GM12878 (cell line): ENCODE measurements around the gene SEPTIN6. TPM values are rescaled to one million over a fixed set of nuclear protein-coding genes. Genes with fewer than 3 reads are reported as not detected.

Source experiments
- ATAC-seq: fragments of 200-7000 bp; cut with Tn5 transposase; 3 replicates; pipeline ENCODE4 v1.9.1; 2020; ENCODE audit warnings: mild to moderate bottlenecking, moderate library complexity
- BruUV-seq: library from RNA; stranded (reverse); fragments of 400-500 nt; replicated peaks from 2 replicates; lab custom pipeline; 2021; lab: Mats Ljungman, UMichigan
- CTCF ChIA-PET: fragments of 300-600 bp; sonication (Branson Sonifier 250); formaldehyde crosslinking; extraction: SDS; loops from one replicate; lab custom pipeline; 2021; ENCODE audit warnings: inconsistent platforms; lab: Yijun Ruan, JAX
- POLR2A ChIA-PET: fragments of 350-600 bp; formaldehyde crosslinking; extraction: SDS; loops from one replicate; lab custom pipeline; 2021; ENCODE audit warnings: inconsistent platforms; lab: Charles Lee
- RAD21 ChIA-PET: fragments of 300-600 bp; sonication (Branson Sonifier 250); formaldehyde crosslinking; loops from one replicate; lab custom pipeline; 2023; ENCODE audit warnings: antibody characterized with exemption; ENCODE audit not compliant: unreplicated experiment; lab: Charles Lee
- SMC1A ChIA-PET: fragments of 300-600 bp; sonication (Branson Sonifier 250); formaldehyde crosslinking; loops from one replicate; lab custom pipeline; 2023; ENCODE audit not compliant: unreplicated experiment, uncharacterized antibody; lab: Charles Lee
- DNase-seq: peaks from one replicate; pipeline ENCODE4 v3.0.0-alpha.2; 2011; ENCODE audit warnings: low read depth, low spot score
- FAIRE-seq: peaks from 3 replicates; lab custom pipeline; 2011; peaks lifted over from hg19 to GRCh38; lab: Jason Lieb, UNC
- H2AFZ ChIP-seq: 2 replicates; pipeline ENCODE4 v1.6.0; 2011; ENCODE audit warnings: low read depth, low read length, control low read depth; ENCODE audit not compliant: control insufficient read depth
- H3K27ac ChIP-seq: 2 replicates; pipeline ENCODE4 v1.5.1; 2011; ENCODE audit warnings: control low read depth; ENCODE audit not compliant: control insufficient read depth, insufficient read depth
- H3K27me3 ChIP-seq, 2 experiments: replicated peaks in 1 of 2; 2 replicates each; pipeline versions ENCODE4 v1.6.0 to v1.6.1; 2011; ENCODE audit warnings: low read length in 1 of 2; ENCODE audit not compliant: control insufficient read depth in 2 of 2, insufficient read depth in 2 of 2
- H3K36me3 ChIP-seq, 2 experiments: 2 replicates each; pipeline ENCODE4 v1.5.1; 2011; ENCODE audit warnings: low read length in 1 of 2; ENCODE audit not compliant: control insufficient read depth in 2 of 2, insufficient read depth in 2 of 2
- H3K4me1 ChIP-seq: 2 replicates; pipeline ENCODE4 v1.6.1; 2011; ENCODE audit warnings: mild to moderate bottlenecking, low read length, moderate library complexity, mixed read lengths; ENCODE audit not compliant: control insufficient read depth, insufficient read depth
- H3K4me2 ChIP-seq: 2 replicates; pipeline ENCODE4 v1.6.0; 2011; ENCODE audit warnings: control low read depth; ENCODE audit not compliant: control insufficient read depth, insufficient read depth
- H3K4me3 ChIP-seq: fragments of 200-600 bp; sonication (generic); 2 replicates; pipeline ENCODE4 v1.5.1; 2016
- H3K79me2 ChIP-seq: 2 replicates; pipeline ENCODE4 v1.6.0; 2011; ENCODE audit warnings: low read length; ENCODE audit not compliant: control insufficient read depth, insufficient read depth
- H3K9ac ChIP-seq: 2 replicates; pipeline ENCODE4 v1.8.0; 2011; ENCODE audit warnings: low read length, control low read depth, mixed read lengths; ENCODE audit not compliant: control insufficient read depth, insufficient read depth
- H3K9me3 ChIP-seq: replicated peaks from 3 replicates; pipeline ENCODE4 v1.5.1; 2011; ENCODE audit warnings: mild to moderate bottlenecking, low read length; ENCODE audit not compliant: control insufficient read depth, insufficient read depth
- H4K20me1 ChIP-seq: 2 replicates; pipeline ENCODE4 v1.6.0; 2011; ENCODE audit not compliant: control insufficient read depth, insufficient read depth
- BMI1 ChIP-seq: fragments of 450-650 bp; IDR thresholded peaks from 2 replicates; pipeline ENCODE4 v1.6.1; 2016; ENCODE audit warnings: mild to moderate bottlenecking, moderate library complexity, borderline replicate concordance
- CHD2 ChIP-seq: IDR thresholded peaks from 2 replicates; pipeline ENCODE4 v1.6.1; 2011; ENCODE audit warnings: low read depth, low read length, improper control_type of control experiment, borderline replicate concordance
- CTCF ChIP-seq, 3 experiments: IDR thresholded peaks in 2 of 3; conservative IDR thresholded peaks in 1 of 3; 2 replicates each; pipeline ENCODE4 v1.5.1; 2011; ENCODE audit warnings: low read depth in 3 of 3, low read length in 3 of 3, mild to moderate bottlenecking in 3 of 3, control low read depth in 2 of 3, moderate library complexity in 2 of 3, inconsistent platforms in 1 of 3, mixed read lengths in 1 of 3; ENCODE audit not compliant: control insufficient read depth in 2 of 3, insufficient read depth in 1 of 3; ENCODE audit errors: extremely low read depth in 1 of 3
- EED ChIP-seq: sonication (generic); IDR thresholded peaks from 2 replicates; pipeline ENCODE4 v1.6.1; 2016; ENCODE audit warnings: antibody characterized with exemption, low read depth
- ELK1 ChIP-seq: IDR thresholded peaks from 2 replicates; pipeline ENCODE4 v1.6.1; 2012; ENCODE audit warnings: low read depth, low read length, improper control_type of control experiment
- EP300 ChIP-seq, 2 experiments: fragments of 150-350 bp in 1 of 2; IDR thresholded peaks; 2 replicates each; pipeline ENCODE4 v1.6.1; 2011 to 2012; ENCODE audit warnings: low read depth in 2 of 2, low read length in 2 of 2, borderline replicate concordance in 1 of 2, improper control_type of control experiment in 1 of 2, inconsistent platforms in 1 of 2; ENCODE audit not compliant: control insufficient read depth in 1 of 2
- ESRRA ChIP-seq: IDR thresholded peaks from 2 replicates; pipeline ENCODE4 v1.6.1; 2012; ENCODE audit warnings: mild to moderate bottlenecking, low read length, improper control_type of control experiment
- HDAC2 ChIP-seq: fragments of 200-600 bp; sonication (generic); IDR thresholded peaks from 2 replicates; pipeline ENCODE4 v1.6.1; 2017
- MXI1 ChIP-seq: fragments of 150-350 bp; IDR thresholded peaks from 2 replicates; pipeline ENCODE4 v1.6.1; 2011; ENCODE audit warnings: low read depth, mild to moderate bottlenecking, inconsistent platforms, low read length, improper control_type of control experiment
- NFYA ChIP-seq: IDR thresholded peaks from 2 replicates; pipeline ENCODE4 v1.6.1; 2011; ENCODE audit warnings: low read depth, mild to moderate bottlenecking, low read length, improper control_type of control experiment, borderline replicate concordance
- NKRF ChIP-seq: fragments of 450-650 bp; conservative IDR thresholded peaks from 2 replicates; pipeline ENCODE4 v1.6.1; 2017; ENCODE audit warnings: mild to moderate bottlenecking, moderate library complexity
- PAX5 ChIP-seq: IDR thresholded peaks from 2 replicates; pipeline ENCODE4 v1.6.1; 2011; ENCODE audit warnings: low read depth, low read length, borderline replicate concordance
- PKNOX1 ChIP-seq: fragments of 450-650 bp; IDR thresholded peaks from 2 replicates; pipeline ENCODE4 v1.6.1; 2016; ENCODE audit warnings: mild to moderate bottlenecking
- PML ChIP-seq: IDR thresholded peaks from 2 replicates; pipeline ENCODE4 v1.6.1; 2012; ENCODE audit warnings: low read length, inconsistent platforms
- RAD21 ChIP-seq: IDR thresholded peaks from 2 replicates; pipeline ENCODE4 v1.6.1; 2011; ENCODE audit warnings: mild to moderate bottlenecking, low read depth, low read length, moderate library complexity; ENCODE audit not compliant: insufficient read depth
- SMAD5 ChIP-seq: IDR thresholded peaks from 2 replicates; pipeline ENCODE4 v1.6.1; 2016; ENCODE audit warnings: antibody characterized with exemption, low read depth
- SMARCA5 ChIP-seq: fragments of 450-650 bp; IDR thresholded peaks from 2 replicates; pipeline ENCODE4 v1.6.1; 2017; ENCODE audit warnings: mild to moderate bottlenecking
- TCF12 ChIP-seq: IDR thresholded peaks from 2 replicates; pipeline ENCODE4 v1.6.1; 2011; ENCODE audit warnings: low read depth, mild to moderate bottlenecking, low read length
- YBX1 ChIP-seq: fragments of 450-650 bp; IDR thresholded peaks from 2 replicates; pipeline ENCODE4 v1.6.1; 2016; ENCODE audit warnings: antibody characterized with exemption
- WGBS: methylation state at CpG from one replicate; pipeline ENCODE4 v1.1.6; 2016; ENCODE audit warnings: low lambda C conversion rate; ENCODE audit not compliant: insufficient replicate concordance, insufficient coverage; ENCODE audit errors: missing lambda C conversion rate; 5-methylcytosine and 5-hydroxymethylcytosine counted together
- in situ Hi-C: fragments of 300-500 bp; cut with MboI; formaldehyde crosslinking; loops from 9 replicates; pipeline ENCODE4 v1.14.3; 2018; ENCODE audit warnings: mixed read lengths
- intact Hi-C: fragments of 100-400 bp; cut with micrococcal nuclease; formaldehyde crosslinking; loops from one replicate; pipeline ENCODE4 v1.14.2; 2022; ENCODE audit not compliant: unreplicated experiment
- polyA plus RNA-seq, 11 experiments: library from polyadenylated mRNA; depleted of rRNA in 4 of 11; unstranded in 6 of 11; stranded (reverse) in 5 of 11; fragments of >200 nt; fragmentation: Nextera tagmentation in 4 of 11; fragmentation: Illumina TruSeq in 1 of 11; extraction: Ambion mirVana in 4 of 11; extraction: Trizol in 1 of 11; gene quantifications; 1 replicate in 1 of 11; 2 replicates in 10 of 11; pipeline versions ENCODE4 v1.2.1 to v1.2.3, GENCODE V29; 2011 to 2016; ENCODE audit warnings: inconsistent platforms in 2 of 11, missing spikeins in 2 of 11, low read depth in 1 of 11
- total RNA-seq, 4 experiments: library from RNA; depleted of rRNA in 3 of 4; stranded (reverse); fragments of >200 nt in 3 of 4; fragmentation: Illumina TruSeq in 1 of 4; extraction: Trizol in 1 of 4; gene quantifications; 2 replicates each; pipeline versions ENCODE4 v1.2.1 to v1.2.3, GENCODE V29; 2013 to 2021

SEPTIN6 gene
- total and polyA plus RNA-seq, 10 of the 15 experiments (the other 5 are each of a cell fraction or from before 2014, with no cell fraction given), result 37.2 to 353 (median 154) TPM

GRCh38 chrX:119648421-119648775 is 44.6 kb downstream of the SEPTIN6 start:
- intact Hi-C loops, result loop anchor here (1.0 kb wide), 2 partner anchors 34 to 108 kb away; no protein-coding TSS in a partner anchor
- peaks cover 10% of the 10 kb centered on the region for H3K79me2 ChIP-seq
- ChIA-PET POLR2A (interaction anchor here (0.6 to 2.9 kb wide), 12 partner anchors 9 to 44 kb away, joined by 3 to 12 read pairs (median 4); partner anchors contain the start of gene SEPTIN6), SMC1A (interaction anchor here (0.6 to 4.4 kb wide), 13 partner anchors 9 to 111 kb away, joined by 3 to 48 read pairs (median 10); no protein-coding TSS in a partner anchor), RAD21 (interaction anchor here (0.9 to 4.3 kb wide), 13 partner anchors 12 to 107 kb away, joined by 3 to 32 read pairs (median 6); no protein-coding TSS in a partner anchor), CTCF (interaction anchor here (0.7 to 3.4 kb wide), 12 partner anchors 13 to 132 kb away, joined by 3 to 14 read pairs (median 6); no protein-coding TSS in a partner anchor)
- H3K4me1 ChIP-seq, result peaks cover 47% of the 10 kb centered on the region
- ATAC-seq (peak; percentile 4), FAIRE-seq (no peak), DNase-seq (no peak)
- H4K20me1 ChIP-seq, result no peaks in the 10 kb centered on the region
- no peaks in the 10 kb centered on the region for H3K9me3 ChIP-seq
- H3K4me3 ChIP-seq, result no peak overlapping the region
- in situ Hi-C loops, result no loop called here
- peak overlapping the region; percentile 89 for H3K27ac ChIP-seq
- BruUV-seq, result TSS peak; percentile 22
- H3K9ac ChIP-seq, result peak overlapping the region; percentile 28
- 12% methylated on average over 6 of the region's 6 CpGs for WGBS
- H2AFZ ChIP-seq, result peak overlapping the region; percentile 10
- H3K4me2 ChIP-seq, result peak overlapping the region; percentile 73
- no peaks in the 10 kb centered on the region for H3K27me3 ChIP-seq
- H3K36me3 ChIP-seq, result peaks cover 7 to 25% of the 10 kb centered on the region in 2 experiments
- TF ChIP-seq NKRF (no peak), SMAD5 (0 out of 2 replicates have a peak, but pooled peaks have one; percentile 5), RAD21 (no peak), EED (no peak), BMI1 (no peak), TCF12 (no peak), HDAC2 (no peak), EP300 (IDR thresholded peaks at IDR 0.05; ENCODE audit: borderline replicate concordance in 1 of 2, control insufficient read depth in 1 of 2, low read depth in 2 of 2, low read length in 2 of 2) (no peak), NFYA (no peak), PAX5 (no peak), YBX1 (no peak), PKNOX1 (peak; percentile 7; the same call in 1 of the 2 replicates), MXI1 (no peak), ELK1 (no peak), CHD2 (no peak), PML (0 out of 2 replicates have a peak, but pooled peaks have one; percentile 14), SMARCA5 (0 out of 2 replicates have a peak, but pooled peaks have one; percentile 59), CTCF (IDR thresholded peaks at IDR 0.05 in 2 of 3, conservative IDR thresholded peaks at IDR 0.05 in 1 of 3; ENCODE audit: control insufficient read depth in 2 of 3, extremely low read depth in 1 of 3, insufficient read depth in 1 of 3, low read depth in 3 of 3, low read length in 3 of 3) (no peak), ESRRA (no peak)
